ENCODE results near the gene TFR2.
A peak's percentile ranks its signal among the peaks of the same experiment; 100 is the strongest.

Gene TFR2

DNA sequence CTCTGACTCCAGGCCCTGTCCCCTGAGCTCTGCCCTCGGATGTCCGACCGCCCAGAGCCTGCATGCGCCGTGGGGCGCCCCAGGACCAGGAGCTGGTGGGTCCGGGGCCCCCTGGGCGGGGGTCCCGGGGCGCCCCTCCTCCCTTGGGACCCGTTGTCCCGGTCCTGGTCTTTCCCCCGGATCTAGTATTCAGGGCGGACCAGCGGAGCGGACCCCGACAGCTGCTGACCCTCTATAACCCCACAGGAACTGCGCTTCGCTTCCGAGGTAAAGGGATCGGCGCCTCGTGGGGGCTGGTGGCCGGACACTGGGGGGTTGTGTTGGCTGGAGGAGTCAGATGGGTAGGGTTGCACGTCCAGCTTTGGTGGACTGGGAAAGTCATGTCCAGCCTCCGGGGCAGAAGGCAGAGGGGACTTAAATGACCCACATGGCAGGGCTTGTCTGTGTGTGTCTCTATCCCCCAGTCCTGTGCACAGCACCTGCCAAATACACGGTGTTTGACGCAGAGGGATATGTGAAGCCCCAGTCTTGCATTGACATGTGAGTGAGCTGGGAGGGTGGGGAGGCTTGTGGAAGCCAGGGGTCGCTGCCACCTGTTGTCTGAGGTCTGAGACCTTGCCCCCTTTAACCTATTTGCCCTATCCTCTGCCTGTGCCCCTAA is 28.5 kb downstream of the TFR2 start:
- H3K27me3 Mint-ChIP-seq: no peaks in the 10 kb centered on the region
- H3K9me3 Mint-ChIP-seq: no peaks in the 10 kb centered on the region
- DNase-seq (peak in 1 of 2 donors; percentile 30), ATAC-seq (peak; percentile 4)
- peak overlapping the region; percentile 99 to 100 for H3K4me3 Mint-ChIP-seq
- H3K27ac Mint-ChIP-seq: no peak overlapping the region
- peaks cover 22% of the 10 kb centered on the region for H3K4me1 Mint-ChIP-seq

DNA sequence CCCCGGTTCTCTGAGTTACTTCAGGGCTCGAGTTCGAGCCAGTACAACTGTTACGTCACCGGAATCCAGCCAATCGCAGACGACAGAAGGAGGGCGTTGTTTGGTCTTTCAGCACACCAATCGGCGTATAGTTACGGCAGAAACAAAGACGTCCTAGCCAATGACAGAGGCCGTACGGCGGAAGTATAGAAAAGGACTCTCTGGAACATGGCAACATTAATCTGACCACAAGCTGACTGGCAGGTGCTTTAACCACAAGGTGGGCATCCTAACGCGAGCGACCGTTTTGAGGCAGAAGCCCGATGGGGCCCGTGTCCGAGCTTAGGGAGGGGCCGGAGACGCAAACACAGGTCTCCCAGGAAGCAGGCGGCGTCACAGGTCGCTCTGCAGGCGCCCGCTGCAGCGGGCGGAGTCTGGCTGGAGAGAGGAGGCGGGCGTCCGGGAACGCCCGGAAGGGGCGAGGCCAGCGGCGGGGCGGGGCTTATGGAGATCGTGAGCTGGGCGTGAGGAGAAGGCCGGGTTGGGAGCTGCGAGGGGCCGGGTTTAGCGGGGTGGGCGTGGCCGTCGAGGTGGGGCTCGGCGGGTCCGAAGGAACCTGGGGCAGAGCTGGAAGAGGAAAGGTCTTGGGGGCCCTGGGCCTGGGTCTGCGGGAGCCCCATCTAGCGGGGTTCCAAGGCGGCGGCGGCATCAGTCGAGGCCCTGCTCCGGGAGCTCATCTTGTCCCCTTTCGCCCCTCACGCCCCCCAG is 29.2 kb downstream of the TFR2 start, which contains the start of gene MOSPD3:
MOSPD3 (plus strand) TSS at position 558 of the 747 bp plus-strand sequence. CDS start 252 bp downstream, outside the sequence.
- ATAC-seq: peak; percentile 95
- no peaks in the 10 kb centered on the region for H3K9me3 Mint-ChIP-seq
- H3K27ac Mint-ChIP-seq: peak within 1 kb of the TSS; percentile 97 to 99
- no peaks in the 10 kb centered on the region for H3K27me3 Mint-ChIP-seq
- H3K4me3 Mint-ChIP-seq: peak within 1 kb of the TSS; percentile 99 to 100
- DNase-seq: peak; percentile 98 to 99
- H3K4me1 Mint-ChIP-seq: peaks cover 22% of the 10 kb centered on the region

DNA sequence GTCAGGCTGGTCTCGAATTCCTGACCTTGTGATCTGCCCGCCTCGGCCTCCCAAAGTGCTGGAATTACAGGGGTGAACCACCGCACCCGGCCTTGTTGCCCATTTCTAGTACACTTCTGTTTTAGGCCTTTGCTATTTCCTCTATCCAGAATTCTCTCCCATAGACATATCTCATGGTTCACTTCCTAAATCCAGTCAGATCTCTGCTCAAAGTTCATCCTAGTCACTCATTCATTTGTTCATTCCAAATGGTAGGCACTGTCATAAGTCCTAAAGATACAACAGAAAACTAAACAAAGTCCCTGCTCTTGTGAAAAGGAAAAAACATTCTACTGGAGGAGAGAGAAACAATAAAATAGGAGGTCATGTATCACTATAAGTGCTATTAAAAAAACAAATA is 31.4 kb downstream of the TFR2 start:
- no peak for DNase-seq
- H3K9me3 Mint-ChIP-seq: no peaks in the 10 kb centered on the region
- H3K27me3 Mint-ChIP-seq: peaks cover 11% of the 10 kb centered on the region
- no peak for ATAC-seq
- H3K4me3 Mint-ChIP-seq: peak overlapping the region in 1 of 2 donors; percentile 26
- H3K27ac Mint-ChIP-seq: no peak overlapping the region
- peaks cover 33% of the 10 kb centered on the region for H3K4me1 Mint-ChIP-seq

DNA sequence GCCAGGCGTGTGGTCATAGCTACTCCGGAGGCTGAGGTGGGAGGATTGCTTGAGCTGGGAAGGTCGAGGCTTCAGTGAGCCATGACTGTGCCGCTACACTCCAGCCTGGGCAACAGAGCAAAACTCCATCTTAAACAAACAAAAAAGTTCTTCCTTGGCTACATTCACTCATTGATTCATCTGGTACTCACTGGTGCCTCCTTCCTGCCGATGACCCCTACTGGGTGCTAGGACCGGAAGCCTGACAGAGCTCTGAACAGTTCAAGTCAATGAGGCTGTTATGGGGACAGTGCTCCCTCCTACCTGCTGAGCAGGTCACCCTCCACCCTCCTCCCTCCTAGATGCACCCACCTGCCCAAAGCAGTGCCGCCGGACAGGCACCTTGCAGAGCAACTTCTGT is 34.2 kb downstream of the TFR2 start:
- ATAC-seq (no peak), DNase-seq (no peak)
- Mint-ChIP-seq H3K4me3 (no peak overlapping the region), H3K27me3 (peaks cover 11% of the 10 kb centered on the region), H3K27ac (no peak overlapping the region), H3K9me3 (no peaks in the 10 kb centered on the region), H3K4me1 (peaks cover 27% of the 10 kb centered on the region)

DNA sequence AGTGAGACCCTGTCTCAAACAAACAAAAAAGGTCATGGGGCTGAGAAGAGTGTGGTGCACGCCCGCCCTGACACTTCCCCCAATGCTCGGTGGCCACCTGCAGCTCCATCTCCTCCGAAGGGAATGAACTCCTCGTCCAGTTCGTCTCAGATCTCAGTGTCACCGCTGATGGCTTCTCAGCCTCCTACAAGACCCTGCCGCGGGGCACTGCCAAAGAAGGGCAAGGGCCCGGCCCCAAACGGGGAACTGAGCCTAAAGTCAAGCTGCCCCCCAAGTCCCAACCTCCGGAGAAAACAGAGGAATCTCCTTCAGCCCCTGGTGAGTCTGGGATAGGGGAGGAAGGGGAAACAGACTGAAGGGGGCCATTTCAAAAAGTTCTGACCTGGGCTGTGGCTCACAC is 35.0 kb downstream of the TFR2 start:
- peaks cover 11% of the 10 kb centered on the region for H3K27me3 Mint-ChIP-seq
- DNase-seq (no peak), ATAC-seq (no peak)
- no peak overlapping the region for H3K27ac Mint-ChIP-seq
- no peaks in the 10 kb centered on the region for H3K9me3 Mint-ChIP-seq
- H3K4me3 Mint-ChIP-seq: no peak overlapping the region
- H3K4me1 Mint-ChIP-seq: peaks cover 26% of the 10 kb centered on the region

DNA sequence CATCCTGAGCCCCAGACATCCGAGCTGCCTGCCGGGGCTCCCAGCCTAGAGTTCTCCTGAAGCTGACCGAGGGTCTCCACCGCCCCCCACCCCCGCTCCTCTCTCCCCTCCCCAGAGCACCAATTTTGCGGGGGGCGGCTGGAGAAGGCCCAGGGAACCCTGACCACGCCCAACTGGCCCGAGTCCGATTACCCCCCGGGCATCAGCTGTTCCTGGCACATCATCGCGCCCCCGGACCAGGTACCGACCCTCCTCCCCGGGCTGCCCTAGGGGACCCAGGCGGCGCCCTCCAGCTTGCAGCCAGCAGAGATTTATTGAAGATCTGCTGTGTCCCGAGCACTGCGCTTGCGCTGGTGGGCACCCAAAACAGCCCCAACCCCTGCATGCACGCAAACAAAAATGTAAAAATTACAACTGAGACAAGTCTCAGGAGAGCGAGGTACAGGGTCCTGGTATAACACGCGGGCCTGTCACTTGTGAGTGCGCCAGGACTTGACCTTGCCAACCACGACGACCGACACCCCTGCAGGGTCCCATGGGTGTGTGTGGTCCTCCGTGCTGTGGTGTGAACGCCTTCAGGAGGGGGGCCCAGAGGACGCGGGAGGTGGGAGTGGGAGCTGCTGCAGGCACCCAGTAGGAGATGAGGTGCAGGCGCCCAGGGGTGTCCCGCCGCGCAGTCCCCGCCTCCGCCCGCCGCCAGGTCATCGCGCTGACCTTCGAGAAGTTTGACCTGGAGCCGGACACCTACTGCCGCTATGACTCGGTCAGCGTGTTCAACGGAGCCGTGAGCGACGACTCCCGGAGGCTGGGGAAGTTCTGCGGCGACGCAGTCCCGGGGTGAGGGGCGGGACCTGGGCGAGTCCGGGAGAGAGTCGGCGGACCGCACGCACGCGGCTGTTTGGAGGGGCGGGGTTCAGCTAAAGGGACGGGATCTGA is 36.1 kb downstream of the TFR2 start:
- H3K27me3 Mint-ChIP-seq: peaks cover 11% of the 10 kb centered on the region
- H3K4me3 Mint-ChIP-seq: peak overlapping the region; percentile 83 to 96
- H3K9me3 Mint-ChIP-seq: no peaks in the 10 kb centered on the region
- ATAC-seq: peak; percentile 30
- peak in 1 of 2 donors; percentile 45 for DNase-seq
- peak overlapping the region in 1 of 2 donors; percentile 89 for H3K27ac Mint-ChIP-seq
- peaks cover 26% of the 10 kb centered on the region for H3K4me1 Mint-ChIP-seq

DNA sequence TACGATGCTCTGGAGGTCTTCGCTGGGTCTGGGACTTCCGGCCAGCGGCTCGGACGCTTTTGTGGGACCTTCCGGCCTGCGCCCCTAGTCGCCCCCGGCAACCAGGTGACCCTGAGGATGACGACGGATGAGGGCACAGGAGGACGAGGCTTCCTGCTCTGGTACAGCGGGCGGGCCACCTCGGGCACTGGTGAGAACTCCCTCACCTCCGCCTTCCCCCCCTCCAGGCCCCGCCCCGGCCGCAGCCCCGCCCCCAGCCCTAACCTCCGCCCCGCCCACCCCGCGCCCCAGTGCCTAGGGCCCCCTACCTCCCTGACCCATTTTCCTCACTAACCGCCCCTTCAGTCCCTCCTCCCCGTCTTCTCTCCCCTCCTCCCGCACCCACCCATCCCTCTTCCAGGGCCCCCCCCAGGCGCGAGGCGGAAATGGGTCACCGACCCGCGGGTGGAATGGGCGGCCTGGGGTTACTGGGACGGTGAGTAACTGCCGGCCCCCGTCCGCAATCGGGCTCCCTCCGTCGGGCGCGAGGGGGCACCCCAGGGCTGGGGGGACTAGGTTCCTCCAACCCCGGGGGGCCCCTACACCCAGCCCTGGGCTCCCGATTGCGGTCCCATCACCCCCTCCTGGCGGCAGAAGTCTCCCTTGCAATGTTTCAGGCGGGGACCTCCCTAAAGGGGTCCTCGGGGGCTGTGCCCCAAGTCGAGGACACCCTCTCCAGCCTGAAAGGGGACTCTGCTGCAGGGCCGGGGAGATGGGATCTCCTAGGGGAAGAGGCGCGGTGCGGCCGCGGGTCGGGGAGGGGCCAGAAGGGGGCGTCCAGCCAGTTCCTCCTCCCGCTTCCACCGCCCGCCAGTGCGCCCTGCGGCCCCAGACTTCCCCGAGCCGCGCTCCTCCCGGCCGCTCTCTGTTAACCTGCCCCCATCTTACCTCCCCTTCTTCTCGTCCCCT is 37.0 kb downstream of the TFR2 start:
- ATAC-seq (peak; percentile 82), DNase-seq (peak; percentile 81 to 88)
- H3K9me3 Mint-ChIP-seq: no peaks in the 10 kb centered on the region
- H3K27me3 Mint-ChIP-seq: peaks cover 11% of the 10 kb centered on the region
- H3K4me3 Mint-ChIP-seq: peak overlapping the region; percentile 83 to 96
- H3K27ac Mint-ChIP-seq: peak overlapping the region in 1 of 2 donors; percentile 92
- peaks cover 26% of the 10 kb centered on the region for H3K4me1 Mint-ChIP-seq

DNA sequence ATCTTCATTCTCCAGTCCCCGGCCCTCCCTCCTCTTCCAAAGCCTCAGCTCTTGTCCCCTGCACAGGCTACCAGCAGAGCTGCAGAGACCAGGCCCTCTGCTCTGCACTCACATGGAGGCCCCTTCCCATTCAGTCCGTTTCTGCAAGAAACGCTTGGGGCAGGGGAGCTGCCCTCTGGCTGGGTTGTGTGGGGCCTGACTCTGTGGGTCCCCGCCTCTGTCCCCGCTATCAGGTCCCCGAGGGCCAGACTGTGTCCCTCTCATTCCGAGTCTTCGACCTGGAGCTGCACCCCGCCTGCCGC is 37.7 kb downstream of the TFR2 start:
- Mint-ChIP-seq H3K4me3 (peak overlapping the region; percentile 83 to 96), H3K27me3 (peaks cover 11% of the 10 kb centered on the region), H3K9me3 (no peaks in the 10 kb centered on the region), H3K27ac (peak overlapping the region in 1 of 2 donors; percentile 92), H3K4me1 (peaks cover 26% of the 10 kb centered on the region)
- DNase-seq (no peak), ATAC-seq (peak; percentile 13)

DNA sequence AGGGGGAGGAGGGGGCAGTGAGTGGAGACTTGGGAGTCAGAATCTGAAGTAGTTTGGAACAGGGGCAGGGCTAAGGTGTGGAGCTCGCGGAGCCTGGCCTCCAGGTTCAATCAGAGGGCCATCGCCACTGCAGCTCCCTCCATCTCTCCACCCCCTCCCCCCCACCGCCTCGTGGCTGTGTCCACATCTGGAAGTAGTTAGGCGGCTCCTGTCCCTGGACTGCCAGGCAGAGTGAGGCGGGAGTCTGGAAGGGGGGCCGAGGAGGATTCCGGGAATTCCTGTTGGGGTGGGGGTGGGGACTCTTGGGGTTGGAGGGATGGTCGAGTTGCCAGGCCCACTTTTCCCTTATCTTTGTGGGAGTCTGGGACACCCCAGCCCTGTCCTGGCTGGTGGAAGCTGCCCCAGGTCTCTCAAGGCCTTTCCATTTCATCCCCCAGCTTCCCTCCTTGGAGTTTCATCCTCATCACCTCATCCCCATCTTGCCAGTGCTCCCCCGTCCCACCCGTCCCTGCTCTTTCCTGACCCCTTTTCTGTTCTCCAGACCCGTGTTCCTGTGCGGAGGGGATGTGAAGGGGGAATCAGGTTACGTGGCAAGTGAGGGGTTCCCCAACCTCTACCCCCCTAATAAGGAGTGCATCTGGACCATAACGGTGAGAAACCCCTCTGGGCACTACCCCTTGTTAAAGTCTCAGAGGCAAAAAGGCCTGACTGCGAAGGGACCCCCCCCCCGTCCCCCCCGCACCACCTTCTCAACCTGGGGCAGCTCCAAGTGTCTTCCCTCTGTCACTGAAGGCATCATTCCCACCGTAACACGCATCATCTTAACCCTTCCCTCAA is 38.2 kb downstream of the TFR2 start:
- no peak for DNase-seq
- no peak overlapping the region for H3K27ac Mint-ChIP-seq
- H3K9me3 Mint-ChIP-seq: no peaks in the 10 kb centered on the region
- H3K4me1 Mint-ChIP-seq: peaks cover 26% of the 10 kb centered on the region
- peaks cover 11% of the 10 kb centered on the region for H3K27me3 Mint-ChIP-seq
- H3K4me3 Mint-ChIP-seq: peak overlapping the region; percentile 83 to 96
- ATAC-seq: no peak

DNA sequence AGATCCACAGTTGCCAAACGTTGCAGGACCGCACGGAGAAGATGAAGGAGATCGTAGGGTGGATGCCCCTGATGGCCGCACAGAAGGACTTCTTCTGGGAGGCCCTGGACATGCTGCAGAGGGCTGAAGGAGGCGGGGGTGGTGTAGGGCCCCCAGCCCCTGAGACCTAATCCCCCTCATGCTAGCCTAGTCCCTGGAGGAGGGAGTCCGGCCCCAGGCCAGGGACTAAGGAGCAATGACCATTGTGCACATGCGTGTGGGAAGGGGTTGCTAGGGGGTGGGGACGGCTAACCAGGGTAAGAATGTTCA is 40.7 kb downstream of the TFR2 start:
- Mint-ChIP-seq H3K4me1 (peaks cover 22% of the 10 kb centered on the region), H3K4me3 (no peak overlapping the region), H3K27ac (no peak overlapping the region), H3K9me3 (no peaks in the 10 kb centered on the region), H3K27me3 (peaks cover 7% of the 10 kb centered on the region)
- DNase-seq: no peak
- no peak for ATAC-seq

DNA sequence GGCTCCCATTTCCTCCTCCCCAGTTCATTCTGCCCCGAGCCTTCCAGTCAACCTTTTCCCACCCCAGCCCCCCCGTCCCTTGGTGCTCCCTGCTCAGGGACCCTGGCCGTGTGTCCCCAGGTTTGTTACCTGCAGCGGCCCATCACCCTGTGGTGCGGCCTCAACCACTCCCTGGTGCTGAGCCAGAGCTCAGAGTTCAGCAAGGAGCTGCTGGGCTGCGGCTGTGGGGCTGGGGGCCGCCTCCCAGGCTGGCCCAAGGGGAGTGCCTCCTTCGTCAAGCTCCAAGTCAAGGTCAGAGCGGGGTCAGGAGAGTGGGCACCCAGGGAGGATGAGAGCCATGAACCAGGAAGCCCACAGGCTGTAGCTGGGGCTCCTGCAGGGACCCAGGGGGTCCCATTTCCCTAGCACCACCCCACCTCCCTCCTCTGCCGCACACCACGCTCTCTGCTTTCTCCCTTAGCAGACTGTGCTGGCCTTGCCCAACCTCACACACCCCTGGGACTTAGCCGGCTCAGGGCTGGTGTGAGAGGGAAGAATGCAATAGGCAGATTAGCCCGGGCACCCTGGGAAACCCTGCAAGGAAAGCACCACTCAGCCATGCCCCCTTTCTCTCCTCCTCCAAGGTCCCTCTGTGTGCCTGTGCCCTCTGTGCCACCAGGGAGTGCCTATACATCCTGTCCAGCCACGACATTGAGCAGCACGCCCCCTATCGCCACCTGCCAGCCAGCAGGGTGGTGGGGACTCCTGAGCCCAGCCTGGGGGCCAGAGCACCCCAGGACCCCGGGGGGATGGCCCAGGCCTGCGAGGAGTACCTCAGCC is 41.2 kb downstream of the TFR2 start:
- Mint-ChIP-seq H3K4me3 (no peak overlapping the region), H3K27ac (no peak overlapping the region), H3K9me3 (no peaks in the 10 kb centered on the region), H3K4me1 (peaks cover 16% of the 10 kb centered on the region), H3K27me3 (peaks cover 2% of the 10 kb centered on the region)
- ATAC-seq (no peak), DNase-seq (no peak)

DNA sequence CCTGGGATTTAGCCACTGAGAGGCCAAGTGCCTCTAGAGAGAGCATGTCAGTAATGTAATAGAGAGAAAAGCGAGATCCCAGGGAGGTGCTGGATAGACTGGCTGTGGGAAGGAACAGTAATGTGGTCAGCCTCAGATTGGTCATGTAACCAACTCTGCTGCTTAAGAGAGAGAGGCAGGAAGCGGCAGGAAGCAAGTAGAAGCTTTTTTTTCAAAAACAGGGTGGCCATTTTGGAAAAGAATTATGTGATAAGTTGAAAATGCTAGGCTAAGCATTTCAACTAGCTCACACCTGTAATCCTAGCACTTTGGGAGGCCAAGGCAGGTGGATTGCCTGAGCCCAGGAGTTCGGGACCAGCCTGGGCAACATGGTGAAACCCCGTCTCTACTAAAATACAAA is 42.9 kb downstream of the TFR2 start:
- Mint-ChIP-seq H3K4me3 (no peak overlapping the region), H3K27ac (peak overlapping the region in 1 of 2 donors; percentile 26), H3K4me1 (peaks cover 2% of the 10 kb centered on the region), H3K9me3 (no peaks in the 10 kb centered on the region), H3K27me3 (no peaks in the 10 kb centered on the region)
- no peak for DNase-seq
- no peak for ATAC-seq

DNA sequence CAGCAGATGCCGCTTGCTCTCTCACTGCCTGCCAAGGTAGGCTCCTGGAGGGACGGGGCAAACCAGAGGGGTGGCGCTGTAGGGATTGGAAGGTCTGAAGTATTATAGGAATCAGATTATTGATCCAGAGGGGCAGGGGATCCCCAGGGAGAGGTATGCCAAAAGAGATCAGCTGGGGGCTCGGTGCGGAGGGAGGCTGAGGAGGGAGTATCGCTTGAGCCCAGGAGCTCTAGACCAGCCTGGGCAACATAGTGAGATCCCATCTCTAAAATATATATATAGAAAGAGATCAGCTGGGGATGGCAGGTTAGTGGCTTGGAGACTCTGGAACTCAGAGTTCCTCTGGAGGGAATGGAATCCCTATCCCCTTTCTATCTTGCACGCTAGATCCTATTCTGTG is 46.2 kb downstream of the TFR2 start:
- no peaks in the 10 kb centered on the region for H3K9me3 Mint-ChIP-seq
- H3K4me1 Mint-ChIP-seq: no peaks in the 10 kb centered on the region
- peaks cover 6% of the 10 kb centered on the region for H3K27me3 Mint-ChIP-seq
- ATAC-seq: no peak
- H3K4me3 Mint-ChIP-seq: no peak overlapping the region
- H3K27ac Mint-ChIP-seq: peak overlapping the region in 1 of 2 donors; percentile 54
- no peak for DNase-seq

Measured in stimulated activated naive CD8-positive, alpha-beta T cell treated with anti-CD3 and anti-CD28 coated beads, Interleukin-15, amount 100 ng/mL, for 72 hours (primary cell).